ENCODE measurements around the gene TRAPPC13.
"Not testable (repeated sequence)": the region's sequence is repeated elsewhere in the genome, so short reads cannot be mapped to it uniquely, and the experiment has no call there.

The TRAPPC13 gene

GRCh38 chr5:65672796-65673195 is 48.0 kb downstream of the TRAPPC13 start:
- peak overlapping the region; percentile 45 for H3K27ac ChIP-seq
- peak; percentile 34 for DNase-seq (ENCODE audit: low read depth, low spot score)

- DNase-seq (ENCODE audit: low read depth, low spot score): no peak
- no peak overlapping the region for H3K27ac ChIP-seq
These were observed 49.9 kb downstream of the TRAPPC13 start for GRCh38 chr5:65674749-65675148.

GRCh38 chr5:65676056-65676455 is 51.2 kb downstream of the TRAPPC13 start:
- DNase-seq (ENCODE audit: low read depth, low spot score); H3K27ac ChIP-seq: not testable (repeated sequence)

- no peak for DNase-seq (ENCODE audit: low read depth, low spot score)
- no peak overlapping the region for H3K27ac ChIP-seq
These were observed 57.3 kb downstream of the TRAPPC13 start for GRCh38 chr5:65682148-65682547.

- DNase-seq (ENCODE audit: low read depth, low spot score): no peak
- H3K27ac ChIP-seq: no peak overlapping the region
These were observed 68.3 kb downstream of the TRAPPC13 start for GRCh38 chr5:65693121-65693520.

GRCh38 chr5:65695162-65695755 is 70.4 kb downstream of the TRAPPC13 start:
- no peak for DNase-seq (ENCODE audit: low read depth, low spot score)
- H3K27ac ChIP-seq: no peak overlapping the region

GRCh38 chr5:65695896-65696295 is 71.1 kb downstream of the TRAPPC13 start:
- no peak for DNase-seq (ENCODE audit: low read depth, low spot score)

GRCh38 chr5:65696892-65697291 is 72.1 kb downstream of the TRAPPC13 start:
- H3K27ac ChIP-seq: no peak overlapping the region
- DNase-seq (ENCODE audit: low read depth, low spot score): no peak

More at GRCh38 chr5:65695896-65696295, 71.1 kb downstream of the TRAPPC13 start:
- H3K27ac ChIP-seq: no peak overlapping the region

GRCh38 chr5:65699338-65699737 is 74.5 kb downstream of the TRAPPC13 start:
- H3K27ac ChIP-seq: no peak overlapping the region
- no peak for DNase-seq (ENCODE audit: low read depth, low spot score)

- no peak for DNase-seq (ENCODE audit: low read depth, low spot score)
- no peak overlapping the region for H3K27ac ChIP-seq
These were observed 77.2 kb downstream of the TRAPPC13 start for GRCh38 chr5:65702036-65702435.

- DNase-seq (ENCODE audit: low read depth, low spot score): no peak
- no peak overlapping the region for H3K27ac ChIP-seq
These were observed 79.9 kb downstream of the TRAPPC13 start for GRCh38 chr5:65704621-65705239.

- no peak for DNase-seq (ENCODE audit: low read depth, low spot score)
These were observed 82.8 kb downstream of the TRAPPC13 start for GRCh38 chr5:65707663-65708062.

GRCh38 chr5:65708145-65708544 is 83.3 kb downstream of the TRAPPC13 start:
- no peak for DNase-seq (ENCODE audit: low read depth, low spot score)

More at GRCh38 chr5:65707663-65708062, 82.8 kb downstream of the TRAPPC13 start:
- H3K27ac ChIP-seq: no peak overlapping the region

More at GRCh38 chr5:65708145-65708544, 83.3 kb downstream of the TRAPPC13 start:
- no peak overlapping the region for H3K27ac ChIP-seq

Measured in epithelial cell of prostate (primary cell).